Spleen (tissue), 11 donors: ENCODE data around the gene TMEM131L. TPM values are rescaled to one million over a fixed set of nuclear protein-coding genes. Genes with fewer than 3 reads are reported as not detected.
A peak's percentile ranks its signal among the peaks of the same experiment; 100 is the strongest.

Source experiments
- DNase-seq: peaks from one replicate; pipeline ENCODE4 v3.0.0-alpha.2; 2020
- H3K27ac ChIP-seq, 8 donors: fragments of 200-600 bp; sonication (generic) in 7 of 8; 1 replicate in 4 of 8; 2 replicates in 4 of 8; pipeline versions ENCODE4 v1.5.0 to v1.8.0; 2016 to 2021; ENCODE audit warnings: inconsistent platforms in 4 of 8, mild to moderate bottlenecking in 4 of 8, moderate library complexity in 1 of 8
- H3K27me3 ChIP-seq, 7 donors: fragments of 200-600 bp; sonication (generic) in 6 of 7; replicated peaks in 1 of 7; 1 replicate in 4 of 7; 2 replicates in 3 of 7; pipeline versions ENCODE4 v1.5.0 to v1.8.0; 2016 to 2021; ENCODE audit warnings: inconsistent platforms in 3 of 7, mild to moderate bottlenecking in 1 of 7
- H3K36me3 ChIP-seq, 6 donors: fragments of 200-600 bp; sonication (generic) in 5 of 6; 1 replicate in 4 of 6; 2 replicates in 2 of 6; pipeline versions ENCODE4 v1.5.0 to v1.8.0; 2016 to 2021; ENCODE audit warnings: inconsistent platforms in 2 of 6
- H3K4me1 ChIP-seq, 6 donors: fragments of 200-600 bp; sonication (generic) in 5 of 6; 1 replicate in 3 of 6; 2 replicates in 3 of 6; pipeline versions ENCODE4 v1.5.0 to v1.8.0; 2016 to 2021; ENCODE audit warnings: inconsistent platforms in 3 of 6
- H3K4me3 ChIP-seq, 8 donors: fragments of 200-600 bp; sonication (generic) in 7 of 8; 1 replicate in 4 of 8; 2 replicates in 4 of 8; pipeline versions ENCODE4 v1.5.0 to v1.8.0; 2016 to 2021; ENCODE audit warnings: inconsistent platforms in 4 of 8, mild to moderate bottlenecking in 4 of 8, moderate library complexity in 2 of 8
- H3K9me3 ChIP-seq, 8 donors: fragments of 200-600 bp; sonication (generic) in 7 of 8; 1 replicate in 4 of 8; 2 replicates in 4 of 8; pipeline versions ENCODE4 v1.5.0 to v1.8.0; 2016 to 2021; ENCODE audit warnings: inconsistent platforms in 4 of 8
- POLR2A ChIP-seq, 3 donors: fragments of 450-650 bp; IDR thresholded peaks; one replicate each; pipeline ENCODE4 v1.5.1; 2017; ENCODE audit warnings: antibody characterized with exemption in 3 of 3, mild to moderate bottlenecking in 1 of 3
- POLR2AphosphoS5 ChIP-seq, 3 donors: sonication (generic); formaldehyde crosslinking; IDR thresholded peaks; one replicate each; pipeline ENCODE4 v1.5.1; 2017; ENCODE audit warnings: antibody characterized with exemption in 3 of 3
- WGBS, 5 donors: extraction: QIAGEN DNeasy Blood & Tissue Kit in 3 of 5; methylation state at CpG; one replicate each; pipeline versions ENCODE4 v1.1.5 to v1.1.7; 2013 to 2018; 5-methylcytosine and 5-hydroxymethylcytosine counted together
- intact Hi-C: fragments of 100-400 bp; cut with DNase I; formaldehyde crosslinking; loops from one replicate; pipeline ENCODE4 v1.15.0; 2023; ENCODE audit warnings: low total_unique reads
- polyA plus RNA-seq, 3 donors: library from polyadenylated mRNA; stranded (reverse); fragments of 200-250 nt; gene quantifications; one replicate each; pipeline ENCODE4 v1.2.1, GENCODE V29; 2013
- total RNA-seq, 7 donors: library from RNA; depleted of rRNA in 3 of 7; stranded (reverse); fragments of >200 nt in 3 of 7; fragmentation: NEBNext Ultra II Directional in 4 of 7; extraction: Animal tissue kit (Norgen Biotek cat#: 25700) in 4 of 7; gene quantifications; one replicate each; pipeline versions ENCODE4 v1.1.0 to v1.2.1, GENCODE V29; 2016 to 2021
- TF ChIP-seq, protein P1 (sequence below), 11 experiments: fragments of 200-600 bp in 7 of 11; fragments of 450-650 bp in 4 of 11; sonication (generic) in 4 of 11; IDR thresholded peaks in 8 of 11; conservative IDR thresholded peaks in 3 of 11; 1 replicate in 7 of 11; 2 replicates in 4 of 11; pipeline versions ENCODE4 v1.4.0 to v1.8.0; 2016 to 2021; ENCODE audit warnings: antibody characterized with exemption in 11 of 11, inconsistent platforms in 4 of 11, mild to moderate bottlenecking in 1 of 11
- donor health status: healthy with polysubstance abuse.
- donor health status: DM: no; HTN: no; CAD: no; lungs with moderate emphysema.
- donor health status: DM: no; HTN: no; CAD: no.
- donor health status: Bipolar disorder and iron deficiency.
- donor health status: healthy.
- donor health status: DM: no; HTN: no; CAD: no.
- donor health status: DM: yes; HTN: yes; CAD: no.

Gene TMEM131L
- total and polyA plus RNA-seq, 10 donors, result 20.9 to 105 (median 80.1) TPM

- intact Hi-C loops, result loop anchor here (10.0 kb wide), 1 partner anchor 76 kb away; no protein-coding TSS in a partner anchor
- Histone ChIP-seq H3K27me3 (no peaks in the 10 kb centered on the region), H3K4me1 (peaks cover 11 to 88% (median 49%) of the 10 kb centered on the region in 6 donors), H3K9me3 (no peaks in the 10 kb centered on the region), H3K36me3 (peaks cover 0 to 46% (median 4%) of the 10 kb centered on the region in 6 donors), H3K4me3 (no peak overlapping the region), H3K27ac (no peak overlapping the region)
- TF ChIP-seq POLR2A (IDR thresholded peaks at IDR 0.05), result no peak
- TF ChIP-seq, protein P1, sequence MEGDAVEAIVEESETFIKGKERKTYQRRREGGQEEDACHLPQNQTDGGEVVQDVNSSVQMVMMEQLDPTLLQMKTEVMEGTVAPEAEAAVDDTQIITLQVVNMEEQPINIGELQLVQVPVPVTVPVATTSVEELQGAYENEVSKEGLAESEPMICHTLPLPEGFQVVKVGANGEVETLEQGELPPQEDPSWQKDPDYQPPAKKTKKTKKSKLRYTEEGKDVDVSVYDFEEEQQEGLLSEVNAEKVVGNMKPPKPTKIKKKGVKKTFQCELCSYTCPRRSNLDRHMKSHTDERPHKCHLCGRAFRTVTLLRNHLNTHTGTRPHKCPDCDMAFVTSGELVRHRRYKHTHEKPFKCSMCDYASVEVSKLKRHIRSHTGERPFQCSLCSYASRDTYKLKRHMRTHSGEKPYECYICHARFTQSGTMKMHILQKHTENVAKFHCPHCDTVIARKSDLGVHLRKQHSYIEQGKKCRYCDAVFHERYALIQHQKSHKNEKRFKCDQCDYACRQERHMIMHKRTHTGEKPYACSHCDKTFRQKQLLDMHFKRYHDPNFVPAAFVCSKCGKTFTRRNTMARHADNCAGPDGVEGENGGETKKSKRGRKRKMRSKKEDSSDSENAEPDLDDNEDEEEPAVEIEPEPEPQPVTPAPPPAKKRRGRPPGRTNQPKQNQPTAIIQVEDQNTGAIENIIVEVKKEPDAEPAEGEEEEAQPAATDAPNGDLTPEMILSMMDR (IDR thresholded peaks at IDR 0.05 in 8 of 11, conservative IDR thresholded peaks at IDR 0.05 in 3 of 11), result no peak
- TF ChIP-seq POLR2AphosphoS5 (IDR thresholded peaks at IDR 0.05), result no peak
- 91 to 96% (median 93%) methylated on average over 7 of the region's 7 CpGs for WGBS, 5 donors
- DNase-seq, result no peak
Observed at GRCh38 chr4:153510252-153511001, 44.3 kb downstream of the TMEM131L start.

DNA sequence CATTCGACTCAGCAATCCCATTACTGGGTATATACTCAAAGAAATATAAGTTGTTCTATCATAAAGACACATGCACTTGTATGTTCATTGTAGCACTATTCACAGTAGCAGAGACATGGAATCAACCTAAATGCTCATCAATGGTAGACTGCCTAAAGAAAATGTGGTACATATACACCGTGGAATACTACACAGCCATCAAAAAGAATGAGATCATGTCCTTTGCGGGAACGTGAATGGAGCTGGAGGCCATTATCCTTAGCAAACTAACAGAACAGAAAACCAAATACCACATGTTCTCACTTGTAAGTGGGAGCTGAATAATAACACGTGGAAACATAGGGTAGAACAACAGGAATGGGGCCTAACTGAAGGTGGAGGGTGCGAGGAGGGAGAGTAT is 44.9 kb downstream of the TMEM131L start:
- H3K4me3 ChIP-seq, result no peak overlapping the region
- H3K4me1 ChIP-seq, result peaks cover 11 to 88% (median 49%) of the 10 kb centered on the region in 6 donors
- TF ChIP-seq POLR2A (IDR thresholded peaks at IDR 0.05) (no peak), POLR2AphosphoS5 (IDR thresholded peaks at IDR 0.05) (no peak)
- TF ChIP-seq, protein P1 (IDR thresholded peaks at IDR 0.05 in 8 of 11, conservative IDR thresholded peaks at IDR 0.05 in 3 of 11), result no peak
- H3K27me3 ChIP-seq, result no peaks in the 10 kb centered on the region
- no peaks in the 10 kb centered on the region for H3K9me3 ChIP-seq
- H3K27ac ChIP-seq, result no peak overlapping the region
- no peak for DNase-seq
- WGBS, 5 donors, result 85 to 99% (median 97%) methylated on average over 6 of the region's 6 CpGs
- H3K36me3 ChIP-seq, result peaks cover 0 to 42% (median 5%) of the 10 kb centered on the region in 6 donors
- intact Hi-C loops, result loop anchor here (10.0 kb wide), 1 partner anchor 76 kb away; no protein-coding TSS in a partner anchor

DNA sequence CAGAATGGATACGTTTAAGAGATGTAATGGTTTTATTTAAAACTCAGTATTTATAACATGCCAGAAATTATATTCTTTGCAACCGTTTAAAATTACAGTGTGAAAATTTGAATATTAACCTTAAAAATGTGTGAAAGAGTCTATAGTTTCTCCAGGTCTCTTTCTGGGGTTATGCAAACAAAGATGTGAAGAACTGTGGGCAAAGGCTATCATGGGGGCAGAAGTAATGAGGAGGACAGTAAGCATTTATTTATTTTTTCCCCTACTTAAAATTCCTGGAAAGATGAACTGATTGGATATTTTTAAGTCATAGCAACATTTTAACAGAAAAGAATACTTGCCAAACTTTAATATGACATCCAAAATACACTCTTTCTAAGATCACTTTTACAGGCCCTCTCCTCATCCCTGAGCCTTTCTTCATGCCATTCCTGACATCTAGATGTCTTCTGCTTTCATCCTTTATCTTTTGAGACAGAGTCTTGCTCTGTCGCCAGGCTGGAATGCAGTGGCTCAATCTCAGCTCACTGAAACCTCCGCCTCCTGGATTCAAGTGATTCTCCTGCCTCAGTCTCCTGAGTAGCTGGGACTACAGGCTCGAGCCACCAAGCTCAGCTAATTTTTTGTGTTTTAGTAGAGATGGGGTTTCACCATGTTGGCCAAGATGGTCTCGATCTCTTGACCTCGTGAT is 46.1 kb downstream of the TMEM131L start:
- H3K36me3 ChIP-seq, result peaks cover 0 to 51% (median 8%) of the 10 kb centered on the region in 6 donors
- H3K4me3 ChIP-seq, result no peak overlapping the region
- TF ChIP-seq POLR2AphosphoS5 (IDR thresholded peaks at IDR 0.05) (no peak), POLR2A (IDR thresholded peaks at IDR 0.05) (no peak)
- TF ChIP-seq, protein P1 (IDR thresholded peaks at IDR 0.05 in 8 of 11, conservative IDR thresholded peaks at IDR 0.05 in 3 of 11), result no peak
- H3K27me3 ChIP-seq, result no peaks in the 10 kb centered on the region
- intact Hi-C loops, result loop anchor here (10.0 kb wide), 1 partner anchor 78 kb away; no protein-coding TSS in a partner anchor
- peak overlapping the region in 5 of 8 donors; percentile 1 to 53 (median 30) for H3K27ac ChIP-seq
- peaks cover 11 to 88% (median 49%) of the 10 kb centered on the region in 6 donors for H3K4me1 ChIP-seq
- WGBS, 5 donors, result 66 to 82% (median 81%) methylated on average over 7 of the region's 7 CpGs
- H3K9me3 ChIP-seq, result no peaks in the 10 kb centered on the region
- DNase-seq, result no peak
